ENCODE measurements around the gene PXDC1. TPM values are rescaled to one million over a fixed set of nuclear protein-coding genes. Genes with fewer than 3 reads are reported as not detected.

The PXDC1 gene
- total RNA-seq: 63.8 and 104 TPM in 2 replicates

GRCh38 chr6:3751077-3751729 lies at the start of gene PXDC1:
Gene PXDC1 (minus strand): TSS chr6:3751713. CDS start chr6:3751531, 182 bp downstream.

Other genes with a start within 250 kb of the PXDC1 start
- 8.7 and 9.4 TPM in 2 replicates for gene FAM50B, start 97.7 kb upstream of the PXDC1 start, total RNA-seq